Embryonic facial prominence (tissue), 1 donor: Measurements from ENCODE around the gene WDR76.
A peak's percentile ranks its signal among the peaks of the same experiment; 100 is the strongest.
"Not testable (repeated sequence)": the region's sequence is repeated elsewhere in the genome, so short reads cannot be mapped to it uniquely, and the experiment has no call there.

Source experiments
- DNase-seq: peaks from one replicate; pipeline ENCODE4 v3.0.0-alpha.2; 2016; ENCODE audit errors: extremely low spot score

The WDR76 gene

DNA sequence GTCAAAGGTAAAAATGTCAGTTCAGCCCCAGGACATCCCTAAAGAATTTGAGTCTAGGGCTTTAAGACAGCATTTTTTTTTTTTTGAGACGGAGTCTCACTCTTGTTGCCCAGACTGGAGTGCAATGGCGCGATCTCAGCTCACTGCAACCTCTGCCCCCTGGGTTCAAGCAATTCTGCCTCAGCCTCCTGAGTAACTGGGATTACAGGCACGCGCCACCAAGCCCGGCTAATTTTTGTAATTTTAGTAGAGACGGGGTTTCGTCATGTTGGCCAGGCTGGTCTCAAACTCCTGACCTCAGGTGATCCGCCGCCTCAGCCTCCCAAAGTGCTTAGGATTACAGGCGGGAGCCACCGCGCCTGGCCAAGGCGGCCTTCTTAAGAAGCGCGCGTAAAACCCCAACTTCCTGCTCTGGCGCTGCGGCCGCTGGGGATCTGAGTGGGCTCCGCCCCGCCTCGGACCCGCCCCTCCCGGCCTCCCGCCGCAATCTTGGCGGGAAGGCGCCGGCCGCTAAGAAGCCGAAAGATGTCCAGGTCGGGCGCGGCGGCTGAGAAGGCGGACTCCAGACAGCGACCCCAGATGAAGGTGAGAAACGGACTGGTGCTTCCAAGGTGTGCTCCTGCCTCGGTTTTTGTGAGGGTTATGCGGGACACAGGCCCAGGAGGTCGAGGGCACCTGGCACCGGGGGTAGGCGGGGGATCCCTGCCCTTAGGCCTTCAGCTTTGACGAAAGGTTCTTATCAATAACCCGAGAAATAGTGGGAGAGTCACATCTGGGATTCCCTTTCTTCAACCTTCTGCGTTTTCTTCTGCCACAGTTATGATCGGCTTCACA, at the start of gene WDR76:
WDR76 (plus strand) TSS at position 495 of the 834 bp plus-strand sequence; CDS start at position 526, 31 bp downstream.
- peak; percentile 22 for DNase-seq

DNA sequence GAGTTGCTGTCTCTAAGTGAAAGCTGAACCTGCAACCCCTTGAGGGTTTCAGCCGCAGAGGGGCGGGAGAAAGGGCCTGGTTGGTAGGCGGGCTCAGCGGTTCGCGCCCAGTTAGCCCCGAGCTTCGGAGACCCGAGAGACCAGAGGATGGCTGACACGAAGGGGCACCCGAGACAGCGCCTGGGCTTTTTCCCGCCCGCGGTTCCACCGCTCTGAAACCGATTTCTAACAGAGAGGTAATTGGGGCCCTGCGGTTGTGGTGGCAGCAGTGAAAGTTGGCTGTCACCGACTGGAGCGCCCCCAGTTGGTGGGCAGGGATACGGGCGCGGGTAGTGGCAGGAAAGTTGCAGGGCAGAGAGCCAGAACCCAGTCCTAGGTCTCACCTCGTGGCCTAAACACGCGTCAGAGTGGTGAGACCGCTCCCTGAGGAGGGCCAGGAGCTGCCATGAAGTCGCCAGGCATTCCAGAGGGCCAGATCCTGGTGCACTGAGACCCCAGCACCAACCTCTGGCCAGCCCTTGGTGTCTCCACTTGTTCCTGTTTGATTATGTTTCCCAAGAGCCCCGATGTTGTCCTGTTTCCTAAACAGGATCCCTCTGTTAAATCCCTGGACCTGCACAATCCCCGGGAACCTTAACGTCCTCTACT, 49.4 kb upstream of the WDR76 start:
- no peak for DNase-seq

DNA sequence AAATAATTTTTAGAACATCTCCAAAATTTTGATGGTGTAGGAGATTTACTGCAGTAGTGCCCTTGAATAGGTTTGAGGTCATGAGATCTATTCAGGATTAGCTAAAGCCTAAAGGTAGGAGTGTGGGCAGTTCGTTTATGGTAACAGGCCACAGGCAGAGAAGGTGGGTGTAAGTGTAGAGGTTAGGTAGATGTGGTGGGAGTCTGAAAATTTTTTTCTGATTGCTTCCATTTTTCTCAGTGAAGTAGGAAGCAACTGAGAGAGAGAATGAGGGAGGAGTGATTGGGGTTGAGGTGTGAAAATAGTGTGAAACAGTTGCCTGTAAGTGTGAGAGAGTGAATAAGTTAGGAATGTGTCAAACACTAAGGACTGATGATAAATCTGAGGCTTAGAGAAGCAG, 47.8 kb upstream of the WDR76 start:
- DNase-seq, result no peak

DNA sequence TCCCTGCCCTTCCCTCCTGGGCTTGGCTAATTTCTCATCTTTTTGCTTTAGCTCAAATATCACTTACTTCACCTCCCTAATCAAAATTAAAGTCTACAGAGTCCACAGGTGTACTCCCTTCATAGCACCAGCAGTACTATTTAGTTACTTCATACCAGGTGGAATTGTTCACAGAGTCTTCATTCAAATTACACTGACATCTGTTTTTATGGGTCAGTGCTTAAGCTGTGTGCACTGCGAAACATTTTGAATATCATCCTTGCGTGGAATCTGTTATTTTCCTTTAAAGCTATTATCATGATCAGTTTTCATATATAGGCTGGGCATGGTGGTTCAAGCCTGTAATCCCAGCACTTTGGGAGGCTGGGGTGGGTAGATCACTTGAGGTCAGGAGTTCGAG, 37.4 kb upstream of the WDR76 start:
- no peak for DNase-seq

DNA sequence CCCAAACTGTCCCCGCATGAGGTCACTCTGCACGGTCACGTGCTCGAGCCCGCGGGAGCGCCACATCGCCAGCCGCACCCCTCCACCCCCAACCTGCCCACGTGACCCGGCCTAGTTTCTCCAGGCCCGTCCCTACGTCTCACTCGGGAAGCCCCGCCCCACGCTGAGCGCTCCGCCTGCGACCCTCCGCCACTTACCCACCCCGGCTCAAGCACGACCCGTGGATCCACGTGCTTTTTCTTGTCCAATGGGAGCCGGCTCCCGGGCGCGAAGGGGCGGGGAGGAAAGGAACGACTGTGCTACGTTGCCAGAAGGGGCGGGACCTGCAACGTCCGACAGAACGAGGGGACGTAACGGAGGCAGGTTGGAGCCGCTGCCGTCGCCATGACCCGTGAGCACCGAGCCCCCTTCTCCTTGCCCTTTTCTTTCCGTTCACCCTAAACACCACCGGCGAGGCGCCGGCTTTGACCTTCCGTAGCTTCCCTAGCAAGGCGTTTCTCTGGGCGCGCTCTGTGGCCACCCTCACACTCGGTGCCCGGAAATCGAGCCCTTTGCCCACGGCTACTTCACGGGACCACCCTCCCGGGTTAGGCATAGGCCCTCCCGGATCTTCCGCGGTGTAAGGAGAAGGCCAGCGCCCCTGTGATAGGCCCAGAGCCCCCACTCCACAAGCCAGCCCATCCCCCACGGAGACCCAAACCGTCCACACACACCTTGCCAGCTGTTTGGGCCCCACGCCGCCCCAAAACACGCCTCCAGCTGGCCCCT, 34.6 kb upstream of the WDR76 start, which contains the start of gene SERF2:
SERF2 (plus strand) TSS at position 328 of the 768 bp plus-strand sequence; CDS start at position 385, 57 bp downstream.
- peak; percentile 99 for DNase-seq

DNA sequence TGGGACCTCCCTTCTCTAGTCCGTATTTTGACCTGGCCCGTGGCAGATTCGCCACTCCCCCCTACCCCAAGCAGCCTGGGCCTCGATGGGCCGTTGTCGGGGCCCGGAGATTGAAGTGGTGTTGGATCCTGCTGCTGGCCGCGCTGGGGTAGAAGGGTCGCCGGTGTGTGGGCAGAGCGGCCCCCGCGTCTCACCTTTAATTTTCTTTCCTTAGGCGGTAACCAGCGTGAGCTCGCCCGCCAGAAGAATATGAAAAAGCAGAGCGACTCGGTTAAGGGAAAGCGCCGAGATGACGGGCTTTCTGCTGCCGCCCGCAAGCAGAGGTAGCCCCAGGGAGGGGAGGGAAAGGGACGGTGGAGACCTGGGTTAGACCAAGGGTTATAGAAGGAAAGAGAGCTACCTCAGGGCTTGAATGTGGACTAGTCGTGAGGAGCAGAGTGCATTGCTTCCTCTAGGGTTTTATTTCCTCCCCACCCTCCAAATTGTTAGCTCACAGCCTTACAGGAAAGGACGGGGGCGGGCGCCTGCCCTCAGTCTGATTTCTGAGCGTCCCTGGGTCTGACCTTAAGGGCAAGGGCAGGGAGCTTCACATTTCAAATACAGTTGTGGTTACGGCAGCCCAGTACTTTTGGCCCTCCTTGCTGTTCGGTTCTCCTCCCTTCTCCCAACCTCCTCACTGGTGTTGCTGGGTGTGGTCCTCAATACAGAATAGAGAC, 33.9 kb upstream of the WDR76 start:
- DNase-seq, result no peak

DNA sequence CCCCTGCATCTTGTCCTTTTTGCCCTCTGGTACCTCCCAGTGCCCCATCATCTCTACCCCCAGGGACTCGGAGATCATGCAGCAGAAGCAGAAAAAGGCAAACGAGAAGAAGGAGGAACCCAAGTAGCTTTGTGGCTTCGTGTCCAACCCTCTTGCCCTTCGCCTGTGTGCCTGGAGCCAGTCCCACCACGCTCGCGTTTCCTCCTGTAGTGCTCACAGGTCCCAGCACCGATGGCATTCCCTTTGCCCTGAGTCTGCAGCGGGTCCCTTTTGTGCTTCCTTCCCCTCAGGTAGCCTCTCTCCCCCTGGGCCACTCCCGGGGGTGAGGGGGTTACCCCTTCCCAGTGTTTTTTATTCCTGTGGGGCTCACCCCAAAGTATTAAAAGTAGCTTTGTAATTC, 33.2 kb upstream of the WDR76 start:
- DNase-seq, result no peak

DNA sequence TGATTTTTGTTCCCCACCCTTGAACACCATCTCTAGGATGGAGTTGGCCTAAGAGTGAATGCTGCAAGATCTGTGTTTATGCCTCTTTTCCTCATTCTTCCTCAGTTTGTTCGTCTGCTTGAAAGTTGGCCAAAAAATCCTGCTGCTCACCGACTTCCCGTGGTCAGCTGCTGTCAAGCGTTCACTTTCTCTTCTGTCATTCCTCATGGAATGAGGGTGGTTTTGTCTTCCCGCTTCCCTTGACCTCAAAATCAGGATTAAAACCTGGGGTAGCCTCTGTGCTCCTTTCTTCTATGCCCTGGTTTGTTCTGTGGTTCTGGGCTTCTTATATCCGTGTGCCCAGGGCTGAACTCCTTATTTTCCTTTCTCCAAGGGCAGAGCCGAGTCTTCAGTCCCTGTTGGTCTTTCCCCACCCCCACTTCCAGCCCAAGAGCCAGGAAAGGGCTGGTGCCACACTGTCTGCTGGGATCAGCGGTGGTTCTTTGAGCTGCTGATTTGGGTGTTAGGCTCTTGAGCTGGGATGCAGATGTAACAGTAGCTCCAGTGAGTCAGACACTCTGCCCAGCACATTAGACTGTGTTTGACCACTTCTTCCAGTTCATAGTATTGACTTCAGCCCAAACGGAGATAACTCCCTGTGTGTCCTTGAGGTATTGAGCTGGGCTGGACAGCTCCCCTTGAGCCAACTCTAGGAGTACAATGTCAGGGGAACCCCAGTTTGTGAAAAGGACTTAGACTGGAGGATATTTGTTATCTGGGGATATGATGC, 32.3 kb upstream of the WDR76 start:
- no peak for DNase-seq

DNA sequence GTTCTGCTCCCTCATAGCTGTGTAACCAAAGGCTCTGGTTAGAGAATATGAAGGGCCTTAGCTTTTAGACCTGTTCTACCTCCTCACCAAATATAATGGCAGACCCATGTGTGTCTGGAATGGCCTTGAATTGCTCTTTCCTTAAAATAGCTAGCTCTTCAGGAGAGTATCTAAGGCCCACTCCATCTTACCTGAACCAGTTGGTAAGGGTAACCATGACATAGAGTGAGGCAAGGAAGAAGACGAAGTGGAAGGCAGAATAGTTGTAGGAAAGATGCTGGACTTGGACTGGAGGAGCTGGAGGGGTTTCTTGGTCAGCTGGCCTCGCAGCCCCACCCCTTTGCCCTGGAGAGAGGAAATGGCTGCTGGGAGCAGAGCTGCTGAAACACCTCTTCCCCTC, 31.6 kb upstream of the WDR76 start:
- DNase-seq, result no peak

DNA sequence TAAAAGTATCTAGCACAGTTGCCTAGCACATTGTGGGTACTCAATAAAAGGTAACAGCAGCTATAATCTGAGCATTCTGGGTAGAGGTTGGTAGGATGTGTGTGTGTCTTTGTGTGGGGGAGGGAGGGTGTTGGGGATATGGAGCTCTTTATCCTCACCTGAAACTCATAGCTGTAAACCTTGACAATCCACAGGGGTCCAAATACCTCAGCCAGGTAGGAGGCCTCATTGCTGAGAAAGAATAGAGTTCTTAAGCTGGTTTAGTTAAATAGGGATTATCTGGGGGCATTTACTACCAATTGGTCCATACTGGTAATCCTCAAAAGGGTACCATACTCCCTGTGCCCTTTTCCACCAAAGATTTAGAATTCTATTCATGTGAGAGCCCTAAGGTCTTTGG, 30.8 kb upstream of the WDR76 start:
- DNase-seq, result no peak

DNA sequence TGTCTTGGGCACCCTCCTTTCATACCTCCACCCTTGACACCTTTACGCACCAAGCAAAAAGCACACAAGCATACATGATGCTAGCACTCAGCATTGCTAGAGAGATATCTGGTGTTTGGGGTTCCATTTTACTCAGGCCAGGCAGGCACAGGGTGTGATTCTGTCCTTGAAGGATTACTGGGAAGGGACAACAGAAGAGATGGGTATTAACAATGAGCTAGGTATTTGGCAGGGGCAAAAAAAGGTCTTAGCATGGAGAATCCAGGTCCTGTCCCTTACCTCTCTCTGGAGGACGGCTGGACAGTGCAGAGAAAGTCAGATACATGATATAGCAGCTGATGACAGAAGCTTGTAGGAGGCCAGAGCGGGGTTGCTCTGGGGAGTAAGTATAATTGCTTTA, 30.2 kb upstream of the WDR76 start:
- no peak for DNase-seq

DNA sequence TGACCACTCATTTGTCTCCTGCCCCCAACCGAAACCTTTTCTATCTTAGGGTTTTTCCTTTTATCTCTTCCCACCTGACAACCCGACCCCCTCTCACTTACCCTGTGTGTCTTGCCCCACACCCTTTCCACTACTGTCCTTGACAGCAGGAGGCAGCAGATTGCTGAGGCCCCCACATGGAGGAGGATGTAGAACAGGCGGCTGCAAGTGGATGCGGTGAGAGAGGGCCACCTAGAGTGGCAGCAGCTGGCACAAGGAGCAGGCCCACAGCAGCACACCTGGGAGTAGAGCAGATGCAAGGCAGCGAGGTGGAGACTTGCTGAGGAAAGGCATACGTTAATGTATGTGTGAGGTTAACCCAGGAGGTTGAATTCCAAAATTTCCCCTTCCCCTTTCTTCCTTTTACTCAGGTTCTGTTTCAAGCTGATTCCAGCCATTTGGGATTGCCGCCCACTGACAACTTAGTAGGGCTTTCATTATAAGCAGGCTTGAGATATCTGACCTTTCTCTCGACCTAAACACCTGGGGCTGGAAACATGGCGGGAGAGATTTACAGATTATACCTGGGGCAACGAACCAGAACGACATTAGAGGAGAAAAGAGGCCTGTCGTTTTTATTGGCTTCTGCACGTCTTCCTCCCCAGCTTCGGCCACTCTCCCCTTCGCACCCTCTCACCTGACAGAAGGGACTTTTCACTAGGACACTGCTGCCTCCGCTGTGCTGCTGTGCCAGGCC, 27.4 kb upstream of the WDR76 start:
- DNase-seq, result no peak

DNA sequence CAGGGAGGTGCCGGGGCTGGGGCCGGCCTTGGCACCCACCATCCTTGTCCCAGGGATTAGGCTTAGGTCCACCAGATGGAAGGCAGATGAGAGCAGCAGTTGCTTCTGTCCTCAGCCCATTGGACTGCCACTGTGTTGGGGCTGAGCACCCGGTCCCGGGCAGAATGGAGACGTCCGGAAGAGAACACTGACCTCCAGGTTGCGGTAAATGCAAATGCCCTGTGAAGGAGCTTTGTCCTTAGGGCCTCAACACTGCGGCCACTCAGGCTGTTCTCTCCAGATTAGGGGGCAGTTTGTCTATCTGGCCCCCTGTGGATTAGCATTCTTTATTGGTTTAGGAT, 26.9 kb upstream of the WDR76 start, which contains the start of gene SERINC4:
SERINC4 (minus strand) TSS at position 276 of the 341 bp plus-strand sequence; CDS start at position 42, 234 bp downstream.
- DNase-seq, result no peak

DNA sequence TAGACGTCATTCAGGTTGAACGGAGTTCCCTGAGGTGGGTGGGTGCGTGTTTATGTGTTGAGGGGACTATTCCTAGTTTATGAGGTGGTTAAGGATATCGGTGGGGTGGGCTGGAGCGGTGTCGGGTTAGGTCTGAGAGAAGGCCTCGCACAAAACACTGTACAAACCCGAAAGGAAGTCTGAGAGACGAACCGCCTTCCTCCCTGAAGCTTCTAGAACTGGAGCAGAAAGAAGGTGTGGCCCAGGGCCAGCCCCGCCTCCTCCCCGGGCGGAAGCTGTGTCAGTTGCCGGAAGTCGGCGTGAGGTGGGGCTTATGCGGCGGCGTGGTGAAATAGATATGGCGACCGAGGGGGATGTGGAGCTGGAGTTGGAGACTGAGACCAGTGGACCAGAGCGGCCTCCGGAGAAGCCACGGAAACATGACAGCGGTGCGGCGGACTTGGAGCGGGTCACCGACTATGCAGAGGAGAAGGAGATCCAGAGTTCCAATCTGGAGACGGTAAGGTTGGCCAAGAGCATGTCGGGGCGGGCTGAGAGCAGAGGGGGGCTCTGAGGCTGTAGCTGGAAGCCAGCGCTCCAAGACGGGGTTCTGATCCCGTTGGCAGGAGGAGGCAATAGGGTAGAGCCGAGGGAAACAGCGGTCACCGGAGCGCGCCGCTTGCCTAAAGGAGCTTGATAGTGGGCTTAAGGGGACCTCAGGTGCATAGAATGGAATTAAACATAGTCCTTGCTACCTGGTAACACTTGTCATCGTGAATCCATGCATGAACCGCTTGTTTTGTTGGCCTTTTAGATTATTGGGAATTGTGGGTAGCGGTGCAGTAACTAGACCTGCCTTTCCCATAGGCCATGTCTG, 26.3 kb upstream of the WDR76 start, which contains the start of gene HYPK:
HYPK (plus strand) TSS at position 314 of the 856 bp plus-strand sequence; CDS start at position 338, 24 bp downstream.
- peak; percentile 90 for DNase-seq

DNA sequence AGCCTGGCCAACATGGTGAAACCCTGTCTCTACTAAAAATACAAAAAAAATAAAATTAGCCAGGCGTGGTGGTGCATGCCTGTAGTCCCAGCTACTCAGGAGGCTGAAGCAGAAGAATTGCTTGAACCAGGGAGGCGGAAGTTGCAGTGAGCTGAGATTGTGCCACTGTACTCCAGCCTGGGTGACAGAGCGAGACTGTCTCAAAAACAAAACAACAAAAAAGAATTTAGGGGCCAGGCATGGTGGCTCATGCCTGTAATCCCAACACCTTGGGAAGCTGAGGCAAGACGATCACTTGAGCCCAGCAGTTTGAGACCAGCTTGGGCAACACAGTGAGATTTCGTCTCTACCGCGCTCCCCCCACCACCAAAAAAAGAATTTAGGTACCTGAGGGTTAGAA, 24.1 kb upstream of the WDR76 start:
- not testable (repeated sequence) for DNase-seq

DNA sequence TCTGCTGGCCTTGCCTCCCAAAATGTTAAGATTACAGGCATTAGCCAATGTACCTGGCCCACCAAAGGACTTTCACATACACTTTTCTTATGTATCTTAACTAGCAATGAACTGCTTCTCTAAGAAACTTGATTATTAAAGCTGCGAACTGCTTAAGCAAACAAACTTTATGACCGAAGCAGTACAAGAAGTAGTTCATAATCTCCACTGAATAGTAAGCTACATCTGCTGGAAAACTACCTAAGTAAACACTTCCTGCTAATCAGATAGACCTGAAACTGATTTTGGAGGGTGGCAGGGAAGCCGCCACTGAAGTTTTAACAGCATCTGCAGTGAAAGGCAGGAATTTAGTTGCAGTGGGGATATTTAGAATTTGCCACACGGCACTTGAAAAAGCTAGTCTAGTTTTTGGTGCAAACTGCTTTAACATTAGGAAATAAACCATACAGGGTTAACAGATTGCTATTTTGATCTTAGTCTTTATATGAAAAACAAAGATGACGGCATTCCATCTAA, 18.3 kb upstream of the WDR76 start:
- DNase-seq, result no peak

DNA sequence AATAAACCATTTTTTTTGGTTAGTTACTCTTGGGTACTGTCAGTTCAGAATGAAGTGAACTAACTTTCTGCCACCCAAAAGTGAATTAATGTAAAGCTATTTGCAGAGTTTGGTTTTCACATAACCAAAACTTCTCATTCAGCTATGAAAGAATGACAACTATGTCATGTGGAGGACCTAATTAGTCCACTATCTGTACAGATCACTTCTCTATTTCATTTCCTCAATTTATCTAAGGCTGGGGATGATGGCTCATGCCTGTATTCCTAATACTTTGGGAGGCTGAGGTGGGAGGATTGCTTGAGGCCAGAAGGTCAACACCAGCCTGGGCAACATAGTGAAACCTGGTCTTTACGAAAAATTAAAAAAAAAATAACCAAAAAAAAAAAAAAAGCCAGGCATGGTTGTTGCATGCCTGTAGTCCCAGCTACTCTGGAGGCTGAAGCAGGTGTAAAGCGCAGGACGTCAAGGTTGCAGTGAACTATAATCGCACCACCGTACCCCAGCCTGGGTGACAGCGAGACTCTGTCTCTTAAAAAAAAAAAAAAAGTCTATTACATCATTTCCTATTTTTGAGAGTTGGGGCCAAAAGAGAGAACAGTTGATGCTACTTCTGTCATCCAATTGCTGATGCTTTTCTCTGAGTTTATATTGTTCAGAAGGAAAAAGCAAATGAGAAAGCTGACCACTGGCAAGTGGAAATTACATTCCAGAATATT, 17.7 kb upstream of the WDR76 start:
- no peak for DNase-seq

DNA sequence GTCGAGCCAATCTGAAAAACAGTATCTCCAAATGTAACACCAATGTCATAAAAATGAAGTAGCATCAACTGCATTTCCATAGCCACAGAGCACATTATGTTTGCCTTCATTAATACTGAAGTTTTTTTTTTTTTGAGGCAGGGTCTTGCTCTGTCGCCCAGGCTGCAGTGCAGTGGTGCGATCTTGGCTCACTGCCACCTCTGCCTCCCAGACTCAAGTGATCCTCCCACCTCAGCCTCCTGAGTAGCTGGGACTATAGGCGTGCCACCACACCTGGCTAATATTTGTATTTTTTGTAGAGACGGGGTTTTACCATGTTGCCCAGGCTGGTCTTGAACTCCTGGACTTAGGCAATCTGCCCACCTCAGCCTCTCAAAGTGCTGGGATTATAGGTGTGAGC, 11.7 kb upstream of the WDR76 start:
- DNase-seq, result not testable (repeated sequence)
